Thyroid gland (tissue), 4 donors: ENCODE measurements around the gene PCDHGB7. TPM values are rescaled to one million over a fixed set of nuclear protein-coding genes. Genes with fewer than 3 reads are reported as not detected.
"Not testable (repeated sequence)": the region's sequence is repeated elsewhere in the genome, so short reads cannot be mapped to it uniquely, and the experiment has no call there.

Experiments used
- DNase-seq, 2 donors: peaks; one replicate each; pipeline ENCODE4 v3.0.0-alpha.2; 2019
- H3K27ac ChIP-seq, 3 donors: fragments of 200-600 bp; sonication (generic); 1 replicate in 2 of 3; 2 replicates in 1 of 3; pipeline ENCODE4 v1.5.1; 2016 to 2019; ENCODE audit warnings: mild to moderate bottlenecking in 1 of 3, moderate library complexity in 1 of 3
- H3K27me3 ChIP-seq: fragments of 200-600 bp; sonication (generic); one replicate; pipeline ENCODE4 v1.5.1; 2019
- H3K36me3 ChIP-seq, 2 donors: fragments of 200-600 bp; sonication (generic); one replicate each; pipeline ENCODE4 v1.5.1; 2016 to 2019
- H3K4me1 ChIP-seq, 2 donors: fragments of 200-600 bp; sonication (generic); one replicate each; pipeline ENCODE4 v1.5.1; 2017 to 2019
- H3K4me3 ChIP-seq, 3 donors: fragments of 200-600 bp; sonication (generic); replicated peaks in 1 of 3; 1 replicate in 2 of 3; 2 replicates in 1 of 3; pipeline ENCODE4 v1.5.1; 2016; ENCODE audit warnings: mild to moderate bottlenecking in 1 of 3
- H3K9me3 ChIP-seq: fragments of 200-600 bp; sonication (generic); one replicate; pipeline ENCODE4 v1.5.1; 2017
- CTCF ChIP-seq, 6 experiments: fragments of 200-600 bp in 3 of 6; fragments of 450-650 bp in 3 of 6; sonication (generic) in 3 of 6; IDR thresholded peaks; one replicate each; pipeline ENCODE4 v1.5.1; 2016 to 2019; ENCODE audit warnings: antibody characterized with exemption in 6 of 6, mild to moderate bottlenecking in 2 of 6, inconsistent platforms in 1 of 6, moderate library complexity in 1 of 6
- POLR2A ChIP-seq, 2 donors: fragments of 450-650 bp; IDR thresholded peaks; one replicate each; pipeline ENCODE4 v1.6.1; 2017; ENCODE audit warnings: antibody characterized with exemption in 2 of 2, mild to moderate bottlenecking in 2 of 2, moderate library complexity in 1 of 2
- WGBS, 2 donors: methylation state at CpG; one replicate each; pipeline ENCODE4 v1.1.5; 2017; 5-methylcytosine and 5-hydroxymethylcytosine counted together
- intact Hi-C: fragments of 100-400 bp; cut with DNase I; formaldehyde crosslinking; loops from one replicate; pipeline ENCODE4 v1.15.1; 2023
- total RNA-seq, 4 donors: library from RNA; depleted of rRNA; stranded (reverse); fragments of >200 nt; gene quantifications; one replicate each; pipeline ENCODE4 v1.2.3, GENCODE V29; 2016

The PCDHGB7 gene
- total RNA-seq, 4 donors from 2014 or later = 9.5 to 19.7 (median 11.3) TPM

DNA sequence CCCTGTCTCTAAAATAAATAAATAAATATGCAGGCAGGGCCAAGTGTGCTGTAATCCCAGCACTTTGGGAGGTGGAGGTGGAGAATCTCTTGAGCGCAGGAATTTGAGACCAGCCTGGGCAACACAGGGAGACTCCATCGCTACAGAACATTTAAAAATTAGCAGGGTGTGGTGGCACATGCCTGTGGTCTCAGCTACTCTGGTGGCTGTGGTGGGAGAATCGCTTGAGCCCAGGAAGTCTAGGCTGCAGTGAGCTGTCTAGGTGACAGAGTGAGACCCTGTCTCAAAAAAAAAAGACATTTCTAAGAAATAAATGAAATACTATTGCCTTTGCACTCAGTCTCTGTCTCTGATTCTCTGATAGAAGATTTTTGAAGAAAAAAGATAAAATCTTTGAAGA is 5.9 kb upstream of the PCDHGB7 start:
- no peak overlapping the region for H3K27ac ChIP-seq
- H3K9me3 ChIP-seq = peaks cover 6% of the 10 kb centered on the region
- DNase-seq = no peak
- no peaks in the 10 kb centered on the region for H3K27me3 ChIP-seq
- TF ChIP-seq POLR2A (IDR thresholded peaks at IDR 0.05) (no peak), CTCF (IDR thresholded peaks at IDR 0.05) (no peak)
- H3K4me1 ChIP-seq = no peaks in the 10 kb centered on the region
- WGBS, 2 donors = 67 to 81% methylated on average over 3 of the region's 3 CpGs
- no peaks in the 10 kb centered on the region for H3K36me3 ChIP-seq
- intact Hi-C loops = no loop called here
- H3K4me3 ChIP-seq = no peak overlapping the region

DNA sequence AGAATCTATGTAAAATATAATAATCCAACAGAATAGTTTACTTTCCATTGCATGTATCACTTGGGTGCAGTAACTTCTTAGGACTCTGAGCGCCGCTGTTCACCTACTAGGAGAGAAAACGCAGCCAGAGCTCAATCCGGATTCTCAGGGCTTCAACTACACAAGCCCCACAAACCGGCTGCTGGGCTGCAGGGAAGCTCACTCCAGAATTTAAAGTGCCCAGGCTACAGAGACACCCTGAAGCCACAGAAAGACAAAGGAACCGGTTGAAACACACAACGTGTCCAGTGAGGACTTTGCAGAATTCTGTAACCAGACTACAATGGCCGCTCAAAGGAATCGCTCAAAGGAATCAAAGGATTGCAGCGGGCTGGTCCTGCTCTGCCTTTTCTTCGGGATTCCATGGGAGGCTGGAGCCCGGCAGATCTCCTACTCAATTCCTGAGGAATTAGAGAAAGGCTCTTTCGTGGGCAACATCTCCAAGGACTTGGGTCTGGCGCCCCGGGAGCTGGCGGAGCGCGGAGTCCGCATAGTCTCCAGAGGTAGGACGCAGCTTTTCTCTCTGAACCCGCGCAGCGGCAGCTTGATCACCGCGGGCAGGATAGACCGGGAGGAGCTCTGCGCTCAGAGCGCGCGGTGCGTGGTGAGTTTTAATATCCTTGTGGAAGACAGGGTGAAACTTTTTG is 4.5 kb upstream of the PCDHGB7 start, which contains the start of gene PCDHGA10:
Gene PCDHGA10 (plus strand): TSS at position 134 of the 686 bp plus-strand sequence. CDS start 189 bp downstream, at position 323.
- H3K4me1 ChIP-seq = no peaks in the 10 kb centered on the region
- 21 to 25% methylated on average over 31 of the region's 31 CpGs for WGBS, 2 donors
- H3K9me3 ChIP-seq = peaks cover 6% of the 10 kb centered on the region
- H3K4me3 ChIP-seq = peak within 1 kb of the TSS in 2 of 3 donors; percentile 3 to 15
- TF ChIP-seq POLR2A (IDR thresholded peaks at IDR 0.05) = no peak
- peak in 5 of 6 experiments; percentile 20 to 51 (median 44) for TF ChIP-seq CTCF (IDR thresholded peaks at IDR 0.05)
- intact Hi-C loops = no loop called here
- H3K27ac ChIP-seq = peak within 1 kb of the TSS in 1 of 3 donors; percentile 1
- H3K27me3 ChIP-seq = no peaks in the 10 kb centered on the region
- peak; percentile 59 to 62 for DNase-seq
- H3K36me3 ChIP-seq = no peaks in the 10 kb centered on the region

GRCh38 chr5:141413540-141414069 is 3.9 kb upstream of the PCDHGB7 start:
- WGBS, 2 donors = 22 to 27% methylated on average over 22 to 24 of the region's 25 CpGs

GRCh38 chr5:141414548-141415274 is 2.8 kb upstream of the PCDHGB7 start:
- H3K9me3 ChIP-seq, H3K27me3 ChIP-seq, H3K27ac ChIP-seq, DNase-seq, H3K4me3 ChIP-seq, H3K4me1 ChIP-seq, H3K36me3 ChIP-seq: not testable (repeated sequence)
- intact Hi-C loops = loop anchor here (5.0 kb wide), 1 partner anchor 143 kb away; no protein-coding TSS in a partner anchor
- 27 to 36% methylated on average over 3 to 18 of the region's 46 CpGs for WGBS, 2 donors

More at GRCh38 chr5:141413540-141414069, 3.9 kb upstream of the PCDHGB7 start:
- Histone ChIP-seq H3K4me1 (no peaks in the 10 kb centered on the region), H3K9me3 (peaks cover 6% of the 10 kb centered on the region), H3K36me3 (no peaks in the 10 kb centered on the region), H3K4me3 (peak overlapping the region in 2 of 3 donors; percentile 3 to 15), H3K27me3 (no peaks in the 10 kb centered on the region), H3K27ac (peak overlapping the region in 1 of 3 donors; percentile 1)
- intact Hi-C loops = no loop called here
- DNase-seq = no peak
- no peak for TF ChIP-seq CTCF (IDR thresholded peaks at IDR 0.05)
- no peak for TF ChIP-seq POLR2A (IDR thresholded peaks at IDR 0.05)

DNA sequence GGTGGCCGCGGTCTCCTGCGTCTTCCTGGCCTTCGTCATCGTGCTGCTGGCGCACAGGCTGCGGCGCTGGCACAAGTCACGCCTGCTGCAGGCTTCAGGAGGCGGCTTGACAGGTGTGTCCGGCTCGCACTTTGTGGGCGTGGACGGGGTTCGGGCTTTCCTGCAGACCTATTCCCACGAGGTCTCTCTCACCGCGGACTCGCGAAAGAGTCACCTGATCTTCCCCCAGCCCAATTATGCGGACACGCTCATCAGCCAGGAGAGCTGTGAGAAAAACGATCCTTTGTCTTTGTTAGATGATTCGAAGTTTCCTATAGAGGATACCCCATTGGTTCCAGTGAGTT is 2.2 kb upstream of the PCDHGB7 start:
- not testable (repeated sequence) for H3K36me3 ChIP-seq, H3K27me3 ChIP-seq, H3K9me3 ChIP-seq, DNase-seq, H3K4me1 ChIP-seq, H3K4me3 ChIP-seq, H3K27ac ChIP-seq
- WGBS, 2 donors = 26 to 28% methylated on average over 14 to 24 of the region's 24 CpGs
- intact Hi-C loops = loop anchor here (5.0 kb wide), 1 partner anchor 142 kb away; no protein-coding TSS in a partner anchor
